Fibroblast of skin of back (primary cell): ENCODE results near the gene NPHP4. TPM values are rescaled to one million over a fixed set of nuclear protein-coding genes. Genes with fewer than 3 reads are reported as not detected.
A peak's percentile ranks its signal among the peaks of the same experiment; 100 is the strongest.

Source experiments
- DNase-seq: peaks from one replicate; pipeline ENCODE4 v3.0.0-alpha.2; 2013
- polyA plus RNA-seq, 2 experiments: library from polyadenylated mRNA; unstranded; fragments of 120-200 nt; gene quantifications; one replicate each; pipeline ENCODE4 v1.2.1, GENCODE V29; 2013; ENCODE audit not compliant: insufficient read length in 2 of 2

NPHP4 gene
- 8.4 TPM for polyA plus RNA-seq (2013, experiment 1 of 2; ENCODE audit: insufficient read length)
- 5.6 TPM for polyA plus RNA-seq (2013, experiment 2 of 2; ENCODE audit: insufficient read length)

DNA sequence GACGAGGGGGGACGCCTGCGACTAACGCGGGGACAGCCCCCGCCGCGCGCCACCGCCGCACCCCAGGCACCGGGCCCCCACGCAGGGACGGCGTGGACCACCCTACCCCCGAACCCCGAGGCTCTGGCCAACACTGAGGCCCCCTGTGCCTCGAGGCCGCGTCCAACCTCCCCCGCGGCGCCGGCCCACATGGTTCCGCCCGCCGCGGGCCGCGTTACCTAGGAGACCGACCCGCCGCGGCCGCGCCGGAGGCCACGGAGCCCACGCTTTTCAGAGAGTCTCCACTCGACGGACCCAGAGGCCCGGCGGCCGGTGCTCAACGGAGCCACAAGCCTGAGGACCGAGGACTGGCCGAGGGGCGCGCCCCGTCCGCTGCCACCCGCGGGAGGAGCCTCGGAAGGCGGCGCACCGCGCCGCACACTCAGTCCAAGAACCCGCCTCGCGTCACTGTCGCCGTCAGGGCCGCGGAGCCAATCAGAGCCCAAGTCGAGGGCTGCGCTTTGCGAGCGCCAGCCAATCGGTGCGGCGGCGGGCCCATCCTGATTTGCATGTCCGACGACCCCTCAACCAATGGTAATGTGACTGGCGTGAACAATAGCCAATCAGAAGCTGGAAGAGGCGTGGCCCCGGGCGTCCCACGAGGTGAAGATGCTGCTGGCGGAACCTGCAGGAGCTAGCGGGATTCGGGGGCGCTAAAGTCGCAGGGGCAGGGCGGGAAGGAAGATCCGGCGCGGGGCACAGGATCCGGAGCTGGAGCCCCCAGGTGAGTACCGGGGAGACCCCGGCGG, at the start of gene NPHP4:
NPHP4 (minus strand) TSS at position 400 of the 788 bp plus-strand sequence. CDS start 6,136 bp downstream, outside the sequence.
- peak; percentile 100 for DNase-seq

DNA sequence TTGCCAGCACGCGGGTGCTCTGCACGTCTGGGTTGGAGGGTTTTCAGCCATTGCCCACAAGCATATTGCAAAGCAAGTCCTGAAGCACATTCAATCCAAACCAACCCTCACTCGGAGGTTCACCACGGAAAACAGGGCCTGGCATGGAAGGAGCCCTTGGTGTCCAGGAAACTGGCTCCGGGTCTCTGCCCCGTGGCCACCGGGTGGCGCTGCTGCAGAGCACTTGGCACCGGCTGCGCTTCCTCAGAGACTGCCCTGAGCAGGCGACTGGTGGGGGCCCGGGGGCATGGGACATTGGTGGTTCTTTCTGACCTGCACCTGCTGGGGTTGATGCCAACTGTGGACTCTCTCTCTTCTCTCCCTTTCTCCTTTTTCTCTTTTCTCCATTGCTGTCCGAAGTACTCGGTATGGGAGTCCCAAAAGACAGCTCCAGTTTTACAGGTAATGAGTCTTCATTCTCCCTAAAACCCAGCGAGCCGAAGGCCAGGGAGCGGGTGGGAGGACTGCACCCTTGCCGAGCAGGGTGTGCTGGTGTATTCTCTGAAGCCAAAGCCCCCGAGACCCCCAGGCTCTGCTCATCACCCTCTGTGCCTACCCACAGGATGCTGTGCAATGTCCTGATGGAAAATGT, 49.3 kb upstream of the NPHP4 start:
- peak; percentile 20 for DNase-seq

DNA sequence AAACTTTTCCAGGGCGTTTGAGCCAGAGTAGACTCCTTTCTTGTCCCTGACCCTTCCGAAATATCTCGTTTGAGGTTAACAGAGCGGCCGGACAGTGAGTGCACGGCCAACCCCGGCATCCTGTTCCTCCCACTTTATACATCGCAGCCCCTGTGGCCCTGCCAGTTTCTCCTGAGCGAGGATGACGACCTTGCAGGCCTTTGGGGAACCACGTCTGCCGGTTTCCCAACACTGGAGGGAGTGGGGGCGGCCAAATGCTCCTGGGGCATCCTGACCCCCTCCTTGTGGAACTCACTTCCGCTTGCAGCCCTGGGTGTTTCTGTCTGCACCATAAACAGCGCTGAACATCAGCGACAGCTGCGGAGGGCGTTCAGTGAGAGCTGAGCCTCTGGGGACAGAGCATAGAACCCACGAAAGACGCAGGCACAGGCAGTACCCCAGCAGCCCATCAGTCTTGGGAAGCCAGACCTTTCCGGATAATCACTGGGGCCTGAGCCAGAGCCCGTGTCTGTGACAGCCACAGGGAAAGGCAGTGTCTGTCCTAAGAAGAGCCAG, 48.7 kb upstream of the NPHP4 start:
- DNase-seq, result no peak

DNA sequence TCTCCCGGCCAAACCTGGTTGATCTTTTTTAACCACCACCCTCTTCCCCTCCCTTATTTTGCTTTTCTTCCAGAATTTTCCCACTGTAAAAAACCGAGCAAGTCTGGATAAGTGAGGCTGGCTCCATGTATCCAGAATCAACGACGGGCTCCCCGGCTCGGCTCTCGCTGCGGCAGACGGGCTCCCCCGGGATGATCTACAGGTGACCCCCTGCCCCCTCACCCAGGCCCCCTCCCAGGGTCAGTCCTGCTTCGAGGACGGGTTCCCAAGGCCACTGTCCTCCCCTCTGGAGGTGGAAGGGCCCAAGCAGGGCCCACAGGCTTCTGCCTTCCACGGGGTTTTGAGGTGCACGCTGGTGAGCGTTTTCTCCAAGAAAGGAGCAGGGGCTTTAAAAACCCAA, 48.2 kb upstream of the NPHP4 start:
- DNase-seq, result no peak

DNA sequence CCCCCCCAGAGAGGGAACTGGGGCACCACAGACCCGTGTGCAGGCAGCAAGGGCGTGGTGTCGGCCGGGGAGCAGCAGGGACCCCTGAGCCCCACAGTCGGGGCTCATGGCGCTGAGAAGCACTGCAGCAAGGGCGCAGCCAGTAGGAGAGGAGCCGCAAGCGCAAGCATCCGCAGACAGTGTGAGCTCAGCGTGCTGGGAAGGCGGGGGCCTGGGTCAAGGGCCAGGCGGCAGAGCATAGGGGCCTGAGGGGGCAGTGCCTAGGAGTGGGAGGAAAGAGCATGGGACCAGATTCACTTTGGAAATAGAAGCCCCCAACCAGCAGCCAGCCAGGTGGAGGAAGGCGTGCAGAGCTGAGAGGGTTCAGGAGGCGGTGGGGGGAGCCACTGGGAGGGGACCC, 46.8 kb upstream of the NPHP4 start:
- DNase-seq, result no peak

DNA sequence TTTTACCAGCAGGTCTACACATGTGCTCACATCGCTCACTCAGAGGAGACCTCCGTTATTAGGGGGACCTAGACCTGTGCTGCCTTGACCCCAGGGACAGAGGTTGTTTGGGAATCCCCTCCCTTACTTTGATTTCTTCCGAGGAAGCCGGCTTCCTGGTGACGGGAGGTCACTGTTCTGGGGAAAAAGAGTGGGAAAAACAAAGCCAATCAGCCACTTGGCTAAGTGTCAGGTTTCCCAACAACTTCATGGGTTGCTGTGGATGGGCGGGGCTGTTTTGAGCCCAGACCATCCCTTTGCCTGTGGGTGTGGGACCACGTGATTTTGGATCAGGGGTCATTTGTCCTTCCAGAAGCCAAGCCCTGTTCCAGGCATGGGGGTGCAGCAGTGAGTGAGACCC, 46.4 kb upstream of the NPHP4 start:
- DNase-seq, result no peak

DNA sequence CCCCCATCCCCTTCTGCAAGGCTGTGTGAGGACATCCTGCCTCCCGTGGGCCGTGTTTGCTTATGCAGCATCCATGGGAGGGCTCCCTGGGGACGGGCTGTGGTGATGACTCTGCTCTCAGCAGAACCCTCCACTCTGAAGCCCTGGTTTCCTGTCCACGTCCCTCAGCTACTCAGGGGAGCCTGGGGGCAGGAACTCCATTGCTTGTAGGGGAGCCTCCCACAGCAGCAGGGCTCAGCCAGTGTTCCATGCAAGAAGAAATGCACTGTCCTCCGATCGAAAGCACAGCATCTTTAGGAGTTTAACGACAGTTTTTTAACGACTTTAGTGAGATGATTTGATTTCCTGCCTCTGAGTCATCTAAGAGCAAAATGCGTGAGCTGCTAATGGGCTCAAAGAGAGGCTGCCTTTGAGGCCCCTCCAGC, 45.1 kb upstream of the NPHP4 start:
- peak; percentile 92 for DNase-seq

DNA sequence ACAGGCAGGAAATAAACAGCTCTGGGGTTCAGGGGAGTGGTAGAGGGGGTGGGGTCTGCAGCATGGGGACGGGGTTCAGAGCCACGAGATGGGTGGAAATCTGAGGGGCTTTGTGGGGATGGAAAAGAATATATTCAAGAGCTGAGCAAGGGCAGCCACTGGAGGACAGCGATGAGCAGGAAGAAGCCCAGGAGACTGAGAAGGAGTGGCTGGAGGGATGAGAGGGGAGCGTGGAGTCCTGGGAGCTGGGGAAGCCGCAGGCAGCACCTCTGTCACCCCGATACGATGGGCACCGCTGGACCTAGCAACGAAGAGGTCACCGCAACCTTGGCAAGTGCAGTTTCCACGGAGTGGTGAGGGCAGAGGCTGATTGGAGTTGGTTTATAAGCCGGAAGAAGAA, 43.5 kb upstream of the NPHP4 start:
- DNase-seq, result no peak

DNA sequence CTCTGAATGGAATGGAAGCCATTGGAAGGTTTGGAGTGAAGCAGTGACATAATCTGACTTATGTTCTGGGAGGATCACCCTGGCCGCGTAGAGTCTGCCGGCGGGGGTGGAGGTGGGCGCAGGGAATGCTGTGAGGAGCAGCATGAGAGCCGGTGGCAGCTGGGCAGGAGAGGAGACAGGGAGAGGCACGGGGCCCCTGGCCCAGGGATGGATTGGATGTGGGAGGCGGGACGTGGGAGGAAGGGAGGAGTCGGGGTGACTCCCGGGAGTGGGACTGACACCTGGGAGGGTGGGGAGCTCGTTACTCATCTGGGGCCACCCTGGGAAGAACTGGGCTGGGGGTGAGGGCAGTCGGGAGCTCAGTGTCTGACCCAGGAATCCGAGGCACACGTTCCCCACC, 43.1 kb upstream of the NPHP4 start:
- no peak for DNase-seq

DNA sequence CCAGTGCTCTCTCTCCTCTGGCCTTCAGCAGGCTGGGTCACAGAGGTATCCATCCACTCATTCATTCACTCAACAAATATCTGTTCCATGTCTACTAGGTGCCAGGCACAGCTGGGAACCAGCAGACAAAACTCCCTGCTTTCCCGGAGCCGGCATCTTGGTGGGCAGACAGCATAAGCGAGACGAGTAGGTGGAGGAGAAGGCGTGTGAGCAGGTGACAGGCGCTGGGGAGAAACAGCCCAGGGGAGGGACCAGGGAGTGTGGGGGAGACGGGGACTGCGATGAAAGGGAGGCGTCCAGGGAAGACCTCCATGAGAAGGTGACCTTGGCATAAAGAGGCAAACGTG, 42.5 kb upstream of the NPHP4 start:
- no peak for DNase-seq

DNA sequence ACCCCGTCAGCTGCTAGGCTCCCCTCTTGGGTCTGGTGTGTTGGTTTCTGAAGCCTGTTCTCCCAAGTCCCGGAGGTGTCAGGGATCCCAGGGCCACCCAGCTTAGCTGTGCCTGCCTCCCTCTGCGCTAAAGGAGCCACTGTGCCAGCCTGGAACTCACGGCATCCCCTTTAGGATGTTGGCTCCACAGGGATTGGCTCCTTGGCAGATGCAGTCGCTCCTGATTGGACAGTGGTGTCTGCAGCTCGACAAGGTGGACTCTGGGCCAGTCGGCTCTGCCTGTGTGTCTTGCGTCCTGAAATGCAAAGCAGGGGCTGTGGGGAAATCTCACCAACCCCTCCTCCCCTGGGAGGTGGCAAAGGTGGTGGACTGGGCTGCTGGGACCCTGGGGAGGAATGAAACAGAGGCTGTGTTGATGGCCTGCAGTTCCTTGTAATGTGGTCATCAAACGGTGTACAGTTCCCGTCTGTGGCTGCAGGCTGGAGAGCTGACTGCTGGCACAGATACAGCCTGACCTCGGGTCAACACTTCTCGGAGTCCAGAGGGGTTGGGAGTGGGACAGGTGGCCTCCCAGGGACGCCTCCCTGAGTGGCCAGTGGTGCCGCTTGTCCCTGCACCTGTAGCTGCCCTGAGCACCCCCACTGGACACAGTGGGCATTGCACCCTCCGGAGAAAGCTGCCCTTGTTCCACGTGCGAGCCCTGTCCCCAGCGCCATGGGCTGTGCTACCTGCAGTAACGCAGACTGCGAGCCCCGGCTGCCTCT, 41.9 kb upstream of the NPHP4 start:
- peak; percentile 16 for DNase-seq

DNA sequence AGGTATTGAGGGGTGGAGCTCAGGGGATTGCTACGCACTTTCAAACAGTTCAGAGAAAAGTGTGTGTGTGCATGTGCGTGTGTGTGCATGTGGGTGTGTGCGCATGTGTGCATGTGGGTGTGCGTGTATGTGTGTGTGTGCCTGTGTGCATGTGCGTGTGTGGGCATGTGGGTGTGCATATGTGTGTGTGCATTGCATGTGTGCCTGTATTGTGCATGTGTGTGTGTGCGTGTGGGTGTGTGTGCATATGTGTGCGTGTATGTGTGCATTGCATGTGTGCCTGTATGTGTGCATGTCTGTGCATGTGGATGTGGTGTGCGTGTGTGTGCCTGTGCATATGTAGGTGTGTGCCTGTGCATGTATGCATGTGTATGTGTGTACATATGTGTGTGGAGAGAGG, 40.9 kb upstream of the NPHP4 start:
- DNase-seq, result no peak

DNA sequence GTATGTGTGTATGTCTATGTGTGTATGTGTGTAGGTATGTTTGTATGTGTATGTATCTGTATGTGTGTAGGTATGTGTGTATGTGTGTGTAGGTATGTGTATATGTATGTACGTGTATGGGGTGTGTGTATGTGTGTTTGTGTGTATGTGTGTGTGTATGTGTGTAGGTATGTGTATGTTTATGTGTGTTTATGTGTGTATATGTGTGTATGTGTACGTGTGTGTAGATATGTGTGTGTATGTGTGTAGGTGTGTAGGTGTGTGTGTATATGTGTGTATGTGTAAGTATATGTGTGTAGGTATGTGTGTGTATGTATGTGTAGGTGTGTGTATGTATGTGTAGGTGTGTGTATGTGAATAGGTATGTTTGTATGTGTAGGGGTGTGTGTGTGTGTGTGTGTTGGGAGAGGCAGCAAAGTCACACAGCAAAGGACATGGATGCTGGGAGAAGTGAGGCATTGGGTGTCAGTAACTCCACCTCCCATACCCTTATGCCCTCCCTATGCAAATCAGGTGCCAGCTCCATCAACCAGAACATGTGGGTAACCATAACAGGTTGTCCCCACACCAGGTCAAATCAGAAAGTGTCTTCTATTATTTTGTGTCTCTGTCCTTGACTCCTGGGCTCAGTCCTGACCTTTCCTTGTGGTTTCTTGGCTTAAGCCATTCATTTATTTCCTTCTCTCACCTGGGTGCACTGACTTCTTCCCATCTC, 38.5 kb upstream of the NPHP4 start:
- no peak for DNase-seq

DNA sequence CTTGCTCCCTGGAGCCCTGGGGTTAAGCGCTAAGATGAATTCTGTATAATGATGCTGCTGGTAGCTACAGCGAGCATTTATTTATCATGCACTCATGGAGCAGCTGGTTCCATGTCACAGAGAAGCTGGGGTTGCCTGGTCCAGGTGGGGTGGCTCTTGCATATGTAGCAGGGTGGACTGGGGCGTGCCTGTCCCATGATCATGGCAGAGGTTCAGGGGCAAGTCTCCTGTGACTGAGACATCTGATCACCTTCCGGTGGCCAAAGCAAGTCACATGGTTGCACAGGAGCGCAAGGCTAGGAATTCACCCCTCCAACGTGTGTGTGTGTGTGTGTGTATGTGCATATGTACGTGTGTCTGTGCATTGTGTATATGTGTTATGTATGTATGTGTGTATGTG, 37.9 kb upstream of the NPHP4 start:
- no peak for DNase-seq

DNA sequence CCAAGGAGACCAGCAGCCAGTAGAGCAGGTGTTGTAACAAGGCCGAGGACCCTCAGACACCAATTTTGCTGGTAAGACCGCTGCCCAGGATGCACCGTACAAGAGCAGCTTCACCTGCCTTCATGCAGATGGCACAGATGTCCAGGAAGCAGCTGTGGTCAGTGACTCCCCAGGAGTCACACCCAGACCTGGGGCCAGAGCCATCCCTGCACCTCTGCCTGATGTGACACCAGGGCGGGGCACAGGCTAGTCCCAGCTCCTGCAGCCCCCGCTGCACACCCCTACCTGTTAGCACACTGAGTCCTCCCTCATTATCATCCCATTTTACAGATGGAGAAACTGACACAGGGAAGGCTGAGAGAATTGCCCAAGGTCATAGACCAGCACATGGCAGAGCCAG, 37.1 kb upstream of the NPHP4 start:
- no peak for DNase-seq

DNA sequence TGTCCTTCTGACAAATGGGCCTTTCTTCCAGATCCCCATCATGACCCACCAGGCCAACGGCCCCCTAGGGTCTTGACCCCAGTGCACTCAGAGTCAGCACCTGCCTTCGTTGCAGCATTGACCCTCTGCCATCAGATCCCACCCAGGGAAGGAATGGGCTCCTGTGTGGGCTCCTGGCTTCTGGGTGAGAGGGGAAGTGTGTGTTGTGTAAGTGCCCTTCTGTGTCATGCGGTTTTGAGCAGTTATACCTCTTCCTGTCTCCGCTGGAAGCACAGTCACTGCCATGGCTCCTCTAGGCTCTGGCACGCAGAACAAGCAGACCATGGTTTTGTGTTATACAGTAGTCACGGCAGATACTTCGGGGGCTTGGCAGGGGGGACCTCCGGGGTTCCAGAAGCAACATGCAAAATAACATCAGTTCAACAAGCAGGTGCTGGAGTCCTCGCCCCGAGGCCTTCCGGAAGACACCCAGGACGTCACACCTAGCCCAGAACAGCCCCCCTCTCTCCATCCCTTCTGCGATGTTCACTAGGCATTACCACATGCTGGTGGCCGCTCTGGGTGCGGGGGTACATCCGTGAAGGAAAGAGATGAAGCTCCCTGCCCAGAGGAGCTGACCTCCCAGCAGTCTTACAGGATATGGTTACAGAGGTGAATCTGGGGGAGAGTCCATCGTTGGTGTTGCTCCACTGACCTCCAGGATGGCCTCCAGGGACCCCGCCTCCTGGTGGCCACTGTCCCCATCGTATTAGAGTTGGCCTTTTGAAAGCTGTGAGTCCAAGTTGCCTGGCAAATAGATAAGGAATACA, 36.0 kb upstream of the NPHP4 start:
- DNase-seq, result no peak

DNA sequence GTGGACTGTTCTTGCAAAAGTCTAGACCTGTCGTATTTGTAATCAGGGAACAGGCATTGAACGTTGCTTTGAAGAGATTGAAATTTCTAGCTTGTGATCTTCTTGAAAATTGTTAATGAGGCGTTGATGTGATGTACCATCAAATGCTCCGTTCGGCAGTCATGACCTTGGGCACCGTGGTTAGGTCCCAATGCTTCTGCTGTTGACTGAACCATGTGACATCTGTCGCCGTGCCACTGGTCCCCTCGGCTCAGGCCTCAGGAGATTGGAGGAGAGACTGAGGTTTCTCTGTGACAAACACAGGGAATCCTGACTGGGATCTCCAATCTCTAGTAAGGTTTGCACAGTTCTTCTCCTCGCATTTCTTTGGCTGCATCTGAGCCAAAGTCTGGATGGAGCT, 35.4 kb upstream of the NPHP4 start:
- DNase-seq, result no peak

DNA sequence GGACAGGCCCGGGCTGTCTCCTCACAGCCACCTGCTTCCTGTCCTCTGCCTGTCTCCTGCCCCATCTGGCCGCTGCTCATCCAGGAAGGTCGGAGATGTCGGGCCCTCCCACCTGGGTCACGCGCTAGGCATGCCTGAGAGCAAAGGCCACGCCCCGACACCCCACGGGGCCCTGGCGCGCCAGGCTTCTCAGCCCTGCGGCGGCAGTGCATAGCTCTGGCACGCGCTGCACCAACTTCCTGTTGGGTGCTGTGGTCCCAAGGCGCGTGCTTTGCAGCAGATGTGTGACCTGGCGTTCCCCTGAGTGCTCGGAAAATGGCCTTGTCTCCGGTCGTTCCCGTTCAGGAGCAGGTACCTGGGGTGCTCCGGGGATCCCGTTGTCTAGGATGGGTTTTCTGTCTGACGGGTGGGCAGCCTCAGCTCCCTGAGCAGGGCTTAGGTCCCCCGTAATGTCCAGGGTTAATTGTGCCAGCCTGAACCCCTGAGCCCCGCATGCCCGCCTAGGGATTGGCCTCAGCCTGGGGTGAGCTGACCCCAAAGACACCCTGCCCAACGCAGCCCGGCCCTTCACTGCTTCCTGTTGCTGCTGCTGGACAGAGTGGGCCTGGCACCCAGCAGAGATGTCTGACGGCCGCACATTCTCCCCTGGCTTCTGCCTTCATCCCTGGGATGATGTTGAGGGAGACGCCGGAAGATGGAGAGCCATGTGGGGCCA, 34.0 kb upstream of the NPHP4 start:
- DNase-seq, result peak; percentile 69

DNA sequence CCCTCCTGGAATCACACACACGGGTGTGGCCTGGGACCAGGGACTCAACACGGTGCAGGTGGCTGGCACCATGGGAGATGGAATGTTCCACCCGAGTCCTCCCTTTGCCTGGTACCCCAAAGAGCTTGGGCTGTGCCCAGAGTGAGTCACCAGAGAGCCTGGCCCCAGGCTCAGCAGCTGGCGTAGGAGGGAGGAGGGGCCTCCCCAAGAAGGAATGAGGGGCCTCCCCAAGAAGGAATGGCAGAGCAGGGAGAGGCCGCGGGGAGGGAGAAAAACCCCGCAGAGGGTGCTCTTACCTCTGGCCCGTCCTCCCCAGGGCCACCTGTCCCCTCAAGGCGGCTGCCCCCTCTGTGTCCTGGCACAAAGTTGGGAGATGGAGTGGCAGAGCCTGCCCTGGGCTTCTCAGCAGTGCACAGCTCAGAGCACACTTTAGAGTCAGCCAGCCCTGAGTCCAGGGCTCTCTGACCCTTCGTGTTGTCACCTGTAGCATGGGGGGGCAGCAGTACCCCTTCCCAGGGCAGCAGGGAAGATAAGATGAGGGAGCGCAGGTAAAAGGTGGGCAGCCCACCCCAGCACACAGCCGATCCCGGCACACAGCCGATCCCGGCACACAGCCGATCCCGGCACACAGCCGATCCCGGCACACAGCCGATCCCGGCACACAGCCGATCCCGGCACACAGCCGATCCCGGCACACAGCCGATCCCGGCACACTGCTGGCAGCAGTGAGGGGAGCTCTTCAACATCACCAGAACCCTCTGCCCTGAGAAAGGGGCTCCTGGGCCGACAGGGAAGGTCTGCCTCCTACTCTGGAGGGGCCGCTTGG, 33.3 kb upstream of the NPHP4 start:
- DNase-seq, result no peak

DNA sequence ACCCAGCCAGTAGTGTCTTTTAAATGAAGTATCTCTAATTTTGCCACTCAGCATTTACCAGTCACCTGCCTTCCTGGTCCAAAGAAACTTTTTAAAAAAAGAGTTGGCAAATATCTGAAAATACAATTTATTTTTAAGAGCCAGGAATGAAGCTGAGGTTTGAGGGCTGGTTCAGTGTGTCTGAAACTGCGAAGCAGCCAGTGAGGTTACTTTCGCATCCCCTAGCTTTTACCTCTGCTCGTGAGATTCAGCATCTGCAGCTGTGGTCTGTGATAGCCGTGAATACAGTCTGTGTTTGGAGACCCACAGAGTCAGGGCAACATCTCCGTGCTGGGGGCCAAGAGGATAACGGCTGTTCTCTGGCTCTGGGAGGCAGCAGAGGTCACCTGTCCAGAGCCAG, 32.2 kb upstream of the NPHP4 start:
- DNase-seq, result no peak
